Measurements from ENCODE around the gene HEYL.

Gene HEYL

GRCh38 chr1:39632323-39632681 is 7.1 kb downstream of the HEYL start:
- peaks cover 24% of the 10 kb centered on the region for H3K4me1 ChIP-seq (ENCODE audit: control insufficient read depth, insufficient read depth, low read length)
- peak overlapping the region; percentile 23 for H3K4me3 ChIP-seq (ENCODE audit: insufficient read depth, low read depth, low read length)
- 80% methylated on average over 5 of the region's 5 CpGs for WGBS, 2 experiments
- peaks cover 43% of the 10 kb centered on the region for H3K27me3 ChIP-seq (ENCODE audit: control insufficient read depth, insufficient read depth, low read length, poor library complexity, severe bottlenecking)
- no peaks in the 10 kb centered on the region for H3K9me3 ChIP-seq (ENCODE audit: control insufficient read depth, low read length)
- H3K27ac ChIP-seq (ENCODE audit: insufficient read depth, low read depth, low read length, poor library complexity, severe bottlenecking), result peak overlapping the region; percentile 80
- H3K36me3 ChIP-seq (ENCODE audit: control insufficient read depth, insufficient read depth, low read length), result no peaks in the 10 kb centered on the region

- H3K27ac ChIP-seq (ENCODE audit: insufficient read depth, low read depth, low read length, poor library complexity, severe bottlenecking), result no peak overlapping the region
- peaks cover 19% of the 10 kb centered on the region for H3K4me1 ChIP-seq (ENCODE audit: control insufficient read depth, insufficient read depth, low read length)
- 89 to 90% methylated on average over 15 to 16 of the region's 16 CpGs for WGBS, 2 experiments
- no peaks in the 10 kb centered on the region for H3K36me3 ChIP-seq (ENCODE audit: control insufficient read depth, insufficient read depth, low read length)
- no peaks in the 10 kb centered on the region for H3K9me3 ChIP-seq (ENCODE audit: control insufficient read depth, low read length)
- no peak overlapping the region for H3K4me3 ChIP-seq (ENCODE audit: insufficient read depth, low read depth, low read length)
- H3K27me3 ChIP-seq (ENCODE audit: control insufficient read depth, insufficient read depth, low read length, poor library complexity, severe bottlenecking), result peaks cover 37% of the 10 kb centered on the region
These were observed 7.8 kb downstream of the HEYL start for GRCh38 chr1:39631361-39632322.

GRCh38 chr1:39628807-39629350 is 10.6 kb downstream of the HEYL start:
- Histone ChIP-seq H3K27ac (ENCODE audit: insufficient read depth, low read depth, low read length, poor library complexity, severe bottlenecking) (no peak overlapping the region), H3K27me3 (ENCODE audit: control insufficient read depth, insufficient read depth, low read length, poor library complexity, severe bottlenecking) (peaks cover 23% of the 10 kb centered on the region), H3K36me3 (ENCODE audit: control insufficient read depth, insufficient read depth, low read length) (no peaks in the 10 kb centered on the region), H3K4me1 (ENCODE audit: control insufficient read depth, insufficient read depth, low read length) (peaks cover 18% of the 10 kb centered on the region), H3K9me3 (ENCODE audit: control insufficient read depth, low read length) (no peaks in the 10 kb centered on the region), H3K4me3 (ENCODE audit: insufficient read depth, low read depth, low read length) (no peak overlapping the region)
- 95 to 98% methylated on average over 11 of the region's 11 CpGs for WGBS, 2 experiments

- Histone ChIP-seq H3K4me3 (ENCODE audit: insufficient read depth, low read depth, low read length) (no peak overlapping the region), H3K9me3 (ENCODE audit: control insufficient read depth, low read length) (no peaks in the 10 kb centered on the region), H3K27me3 (ENCODE audit: control insufficient read depth, insufficient read depth, low read length, poor library complexity, severe bottlenecking) (peaks cover 10% of the 10 kb centered on the region), H3K36me3 (ENCODE audit: control insufficient read depth, insufficient read depth, low read length) (no peaks in the 10 kb centered on the region), H3K27ac (ENCODE audit: insufficient read depth, low read depth, low read length, poor library complexity, severe bottlenecking) (no peak overlapping the region), H3K4me1 (ENCODE audit: control insufficient read depth, insufficient read depth, low read length) (peaks cover 9% of the 10 kb centered on the region)
- WGBS, 2 experiments, result 87 to 88% methylated on average over 16 of the region's 16 CpGs
These were observed 12.8 kb downstream of the HEYL start for GRCh38 chr1:39626646-39627045.

GRCh38 chr1:39625462-39626273 is 13.8 kb downstream of the HEYL start:
- Histone ChIP-seq H3K9me3 (ENCODE audit: control insufficient read depth, low read length) (no peaks in the 10 kb centered on the region), H3K4me3 (ENCODE audit: insufficient read depth, low read depth, low read length) (no peak overlapping the region), H3K4me1 (ENCODE audit: control insufficient read depth, insufficient read depth, low read length) (peaks cover 9% of the 10 kb centered on the region), H3K27me3 (ENCODE audit: control insufficient read depth, insufficient read depth, low read length, poor library complexity, severe bottlenecking) (peaks cover 10% of the 10 kb centered on the region), H3K36me3 (ENCODE audit: control insufficient read depth, insufficient read depth, low read length) (no peaks in the 10 kb centered on the region), H3K27ac (ENCODE audit: insufficient read depth, low read depth, low read length, poor library complexity, severe bottlenecking) (no peak overlapping the region)
- 83 to 85% methylated on average over 11 of the region's 11 CpGs for WGBS, 2 experiments

GRCh38 chr1:39625009-39625408 is 14.4 kb downstream of the HEYL start:
- Histone ChIP-seq H3K36me3 (ENCODE audit: control insufficient read depth, insufficient read depth, low read length) (no peaks in the 10 kb centered on the region), H3K4me1 (ENCODE audit: control insufficient read depth, insufficient read depth, low read length) (peaks cover 9% of the 10 kb centered on the region), H3K27me3 (ENCODE audit: control insufficient read depth, insufficient read depth, low read length, poor library complexity, severe bottlenecking) (peaks cover 7% of the 10 kb centered on the region), H3K9me3 (ENCODE audit: control insufficient read depth, low read length) (no peaks in the 10 kb centered on the region), H3K27ac (ENCODE audit: insufficient read depth, low read depth, low read length, poor library complexity, severe bottlenecking) (no peak overlapping the region), H3K4me3 (ENCODE audit: insufficient read depth, low read depth, low read length) (no peak overlapping the region)
- 85 to 86% methylated on average over 8 of the region's 8 CpGs for WGBS, 2 experiments

- no peaks in the 10 kb centered on the region for H3K27me3 ChIP-seq (ENCODE audit: control insufficient read depth, insufficient read depth, low read length, poor library complexity, severe bottlenecking)
- WGBS, 2 experiments, result 92 to 94% methylated on average over 6 of the region's 6 CpGs
These were observed 16.4 kb downstream of the HEYL start for GRCh38 chr1:39623053-39623452.

GRCh38 chr1:39622427-39622826 is 17.0 kb downstream of the HEYL start:
- no peak overlapping the region for H3K4me3 ChIP-seq (ENCODE audit: insufficient read depth, low read depth, low read length)
- 92 to 95% methylated on average over 2 to 3 of the region's 3 CpGs for WGBS, 2 experiments

More at GRCh38 chr1:39623053-39623452, 16.4 kb downstream of the HEYL start:
- Histone ChIP-seq H3K4me3 (ENCODE audit: insufficient read depth, low read depth, low read length) (no peak overlapping the region), H3K9me3 (ENCODE audit: control insufficient read depth, low read length) (no peaks in the 10 kb centered on the region), H3K27ac (ENCODE audit: insufficient read depth, low read depth, low read length, poor library complexity, severe bottlenecking) (no peak overlapping the region), H3K36me3 (ENCODE audit: control insufficient read depth, insufficient read depth, low read length) (no peaks in the 10 kb centered on the region), H3K4me1 (ENCODE audit: control insufficient read depth, insufficient read depth, low read length) (peaks cover 9% of the 10 kb centered on the region)

GRCh38 chr1:39620659-39621165 is 18.7 kb downstream of the HEYL start:
- Histone ChIP-seq H3K4me1 (ENCODE audit: control insufficient read depth, insufficient read depth, low read length) (peaks cover 5% of the 10 kb centered on the region), H3K27me3 (ENCODE audit: control insufficient read depth, insufficient read depth, low read length, poor library complexity, severe bottlenecking) (no peaks in the 10 kb centered on the region), H3K9me3 (ENCODE audit: control insufficient read depth, low read length) (no peaks in the 10 kb centered on the region), H3K36me3 (ENCODE audit: control insufficient read depth, insufficient read depth, low read length) (no peaks in the 10 kb centered on the region), H3K4me3 (ENCODE audit: insufficient read depth, low read depth, low read length) (no peak overlapping the region), H3K27ac (ENCODE audit: insufficient read depth, low read depth, low read length, poor library complexity, severe bottlenecking) (no peak overlapping the region)
- 85 to 92% methylated on average over 3 of the region's 3 CpGs for WGBS, 2 experiments

More at GRCh38 chr1:39622427-39622826, 17.0 kb downstream of the HEYL start:
- Histone ChIP-seq H3K27me3 (ENCODE audit: control insufficient read depth, insufficient read depth, low read length, poor library complexity, severe bottlenecking) (no peaks in the 10 kb centered on the region), H3K4me1 (ENCODE audit: control insufficient read depth, insufficient read depth, low read length) (peaks cover 9% of the 10 kb centered on the region), H3K36me3 (ENCODE audit: control insufficient read depth, insufficient read depth, low read length) (no peaks in the 10 kb centered on the region), H3K9me3 (ENCODE audit: control insufficient read depth, low read length) (no peaks in the 10 kb centered on the region), H3K27ac (ENCODE audit: insufficient read depth, low read depth, low read length, poor library complexity, severe bottlenecking) (no peak overlapping the region)
